Suprapubic skin (tissue), 4 donors: ENCODE results near the gene CTAGE9.

Source experiments
- EP300 ChIP-seq: sonication (generic); formaldehyde crosslinking; IDR thresholded peaks from one replicate; pipeline ENCODE4 v1.6.1; 2017; ENCODE audit warnings: antibody characterized with exemption
- POLR2A ChIP-seq, 2 donors: fragments of 450-650 bp; IDR thresholded peaks; one replicate each; pipeline ENCODE4 v1.6.1; 2017; ENCODE audit warnings: antibody characterized with exemption in 2 of 2, mild to moderate bottlenecking in 2 of 2, moderate library complexity in 2 of 2
- POLR2AphosphoS5 ChIP-seq, 3 donors: sonication (generic); formaldehyde crosslinking; IDR thresholded peaks; one replicate each; pipeline ENCODE4 v1.6.1; 2017; ENCODE audit warnings: antibody characterized with exemption in 3 of 3
- TF ChIP-seq, protein P1 (sequence below), 2 donors: fragments of 200-600 bp in 1 of 2; fragments of 450-650 bp in 1 of 2; sonication (generic) in 1 of 2; IDR thresholded peaks; one replicate each; pipeline ENCODE4 v1.5.1; 2016 to 2019; ENCODE audit warnings: antibody characterized with exemption in 2 of 2, mild to moderate bottlenecking in 1 of 2, moderate library complexity in 1 of 2

DNA sequence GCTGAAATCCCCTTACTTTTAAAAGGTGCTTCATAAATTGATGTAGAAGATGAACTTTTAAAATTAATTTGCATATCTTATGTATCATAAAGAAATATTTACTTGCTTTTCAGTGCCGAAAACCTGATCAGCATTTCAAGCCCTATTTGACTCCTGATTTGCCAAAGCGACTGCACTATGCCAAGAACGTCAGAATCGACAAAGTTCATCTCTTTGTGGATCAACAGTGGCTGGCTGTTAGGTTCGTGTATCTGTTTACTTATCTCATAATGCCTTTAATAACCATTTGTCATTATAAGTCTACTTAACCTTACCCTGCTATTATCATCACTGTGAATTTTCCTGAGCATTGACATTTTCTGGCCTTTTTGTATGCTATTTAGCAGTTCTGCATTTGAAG, 17.4 kb downstream of the CTAGE9 start:
- TF ChIP-seq, protein P1, sequence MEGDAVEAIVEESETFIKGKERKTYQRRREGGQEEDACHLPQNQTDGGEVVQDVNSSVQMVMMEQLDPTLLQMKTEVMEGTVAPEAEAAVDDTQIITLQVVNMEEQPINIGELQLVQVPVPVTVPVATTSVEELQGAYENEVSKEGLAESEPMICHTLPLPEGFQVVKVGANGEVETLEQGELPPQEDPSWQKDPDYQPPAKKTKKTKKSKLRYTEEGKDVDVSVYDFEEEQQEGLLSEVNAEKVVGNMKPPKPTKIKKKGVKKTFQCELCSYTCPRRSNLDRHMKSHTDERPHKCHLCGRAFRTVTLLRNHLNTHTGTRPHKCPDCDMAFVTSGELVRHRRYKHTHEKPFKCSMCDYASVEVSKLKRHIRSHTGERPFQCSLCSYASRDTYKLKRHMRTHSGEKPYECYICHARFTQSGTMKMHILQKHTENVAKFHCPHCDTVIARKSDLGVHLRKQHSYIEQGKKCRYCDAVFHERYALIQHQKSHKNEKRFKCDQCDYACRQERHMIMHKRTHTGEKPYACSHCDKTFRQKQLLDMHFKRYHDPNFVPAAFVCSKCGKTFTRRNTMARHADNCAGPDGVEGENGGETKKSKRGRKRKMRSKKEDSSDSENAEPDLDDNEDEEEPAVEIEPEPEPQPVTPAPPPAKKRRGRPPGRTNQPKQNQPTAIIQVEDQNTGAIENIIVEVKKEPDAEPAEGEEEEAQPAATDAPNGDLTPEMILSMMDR (IDR thresholded peaks at IDR 0.05): no peak
- TF ChIP-seq POLR2A (IDR thresholded peaks at IDR 0.05) (no peak), POLR2AphosphoS5 (IDR thresholded peaks at IDR 0.05) (no peak), EP300 (no peak)
